Duodenal mucosa (tissue), 2 donors: ENCODE measurements around the gene ACVR1.
"Not testable (repeated sequence)": the region's sequence is repeated elsewhere in the genome, so short reads cannot be mapped to it uniquely, and the experiment has no call there.

Source experiments
- H3K27ac ChIP-seq: one replicate; pipeline ENCODE4 v1.7.0; 2013; ENCODE audit warnings: low read depth, low read length
- H3K27me3 ChIP-seq, 2 donors: one replicate each; pipeline ENCODE4 v1.7.0; 2013; ENCODE audit warnings: low read length in 2 of 2, control low read depth in 1 of 2; ENCODE audit not compliant: insufficient read depth in 2 of 2, control insufficient read depth in 1 of 2
- H3K36me3 ChIP-seq, 2 donors: one replicate each; pipeline ENCODE4 v1.7.0; 2013; ENCODE audit warnings: low read length in 2 of 2, control low read depth in 1 of 2; ENCODE audit not compliant: insufficient read depth in 2 of 2, control insufficient read depth in 1 of 2
- H3K4me1 ChIP-seq, 2 donors: one replicate each; pipeline ENCODE4 v1.7.0; 2013; ENCODE audit warnings: low read length in 2 of 2, control low read depth in 1 of 2; ENCODE audit not compliant: insufficient read depth in 2 of 2, control insufficient read depth in 1 of 2
- H3K4me3 ChIP-seq, 2 donors: one replicate each; pipeline ENCODE4 v1.7.0; 2013; ENCODE audit warnings: low read length in 2 of 2, low read depth in 1 of 2
- H3K9ac ChIP-seq, 2 donors: one replicate each; pipeline ENCODE4 v1.7.0; 2013; ENCODE audit warnings: low read length in 2 of 2, low read depth in 1 of 2
- H3K9me3 ChIP-seq, 2 donors: one replicate each; pipeline ENCODE4 v1.7.0; 2013; ENCODE audit warnings: low read length in 2 of 2, control low read depth in 1 of 2; ENCODE audit not compliant: control insufficient read depth in 1 of 2

Gene ACVR1

GRCh38 chr2:157835006-157835405 is 41.1 kb downstream of the ACVR1 start:
- no peak overlapping the region for H3K9ac ChIP-seq
- peaks cover 38 to 43% of the 10 kb centered on the region in 2 donors for H3K4me1 ChIP-seq
- H3K27ac ChIP-seq, result no peak overlapping the region
- H3K36me3 ChIP-seq, result no peaks in the 10 kb centered on the region
- H3K9me3 ChIP-seq, result no peaks in the 10 kb centered on the region
- no peaks in the 10 kb centered on the region for H3K27me3 ChIP-seq
- H3K4me3 ChIP-seq, result no peak overlapping the region

GRCh38 chr2:157833721-157834120 is 42.4 kb downstream of the ACVR1 start:
- Histone ChIP-seq H3K4me3 (no peak overlapping the region), H3K4me1 (peaks cover 27 to 33% of the 10 kb centered on the region in 2 donors), H3K27ac (no peak overlapping the region), H3K9ac (no peak overlapping the region), H3K27me3 (no peaks in the 10 kb centered on the region), H3K36me3 (no peaks in the 10 kb centered on the region), H3K9me3 (no peaks in the 10 kb centered on the region)

DNA sequence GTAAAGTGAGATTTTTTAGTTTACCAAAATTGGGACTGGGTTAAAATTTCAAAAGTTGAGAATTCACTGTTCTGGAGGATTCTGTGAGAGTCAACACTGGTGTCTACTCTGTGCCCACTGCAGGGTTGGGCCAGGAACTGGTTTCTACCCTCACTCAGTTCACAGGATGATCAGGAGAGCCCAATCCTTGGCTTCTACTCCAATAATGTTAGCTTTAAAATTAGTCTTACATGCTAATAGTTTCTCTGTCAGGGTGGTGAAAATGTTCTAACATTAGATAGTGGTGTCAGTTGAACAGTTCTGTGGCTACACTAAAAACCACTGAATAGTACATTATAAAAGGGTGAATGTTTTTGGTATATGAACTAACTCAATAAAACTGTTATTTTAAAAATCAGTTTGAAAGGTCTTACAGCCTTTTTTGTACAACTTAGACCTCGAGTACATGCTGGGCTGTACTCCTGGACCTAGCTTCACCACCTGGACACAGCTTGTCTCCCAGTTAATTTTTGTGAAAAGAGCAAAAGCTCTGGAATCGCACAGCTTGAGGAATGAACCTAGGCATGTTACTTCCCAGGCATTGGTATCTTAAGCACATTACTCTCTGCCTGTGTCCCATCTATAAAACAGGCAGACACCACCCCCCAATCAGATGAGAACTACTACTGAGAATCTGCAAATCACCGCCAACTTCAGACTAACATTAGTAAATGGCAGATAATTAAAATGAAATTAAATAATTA is 44.4 kb downstream of the ACVR1 start:
- Histone ChIP-seq H3K9ac (no peak overlapping the region), H3K4me3 (no peak overlapping the region), H3K4me1 (peaks cover 13 to 23% of the 10 kb centered on the region in 2 donors), H3K9me3 (no peaks in the 10 kb centered on the region), H3K36me3 (no peaks in the 10 kb centered on the region), H3K27me3 (no peaks in the 10 kb centered on the region), H3K27ac (peak overlapping the region; percentile 52)

DNA sequence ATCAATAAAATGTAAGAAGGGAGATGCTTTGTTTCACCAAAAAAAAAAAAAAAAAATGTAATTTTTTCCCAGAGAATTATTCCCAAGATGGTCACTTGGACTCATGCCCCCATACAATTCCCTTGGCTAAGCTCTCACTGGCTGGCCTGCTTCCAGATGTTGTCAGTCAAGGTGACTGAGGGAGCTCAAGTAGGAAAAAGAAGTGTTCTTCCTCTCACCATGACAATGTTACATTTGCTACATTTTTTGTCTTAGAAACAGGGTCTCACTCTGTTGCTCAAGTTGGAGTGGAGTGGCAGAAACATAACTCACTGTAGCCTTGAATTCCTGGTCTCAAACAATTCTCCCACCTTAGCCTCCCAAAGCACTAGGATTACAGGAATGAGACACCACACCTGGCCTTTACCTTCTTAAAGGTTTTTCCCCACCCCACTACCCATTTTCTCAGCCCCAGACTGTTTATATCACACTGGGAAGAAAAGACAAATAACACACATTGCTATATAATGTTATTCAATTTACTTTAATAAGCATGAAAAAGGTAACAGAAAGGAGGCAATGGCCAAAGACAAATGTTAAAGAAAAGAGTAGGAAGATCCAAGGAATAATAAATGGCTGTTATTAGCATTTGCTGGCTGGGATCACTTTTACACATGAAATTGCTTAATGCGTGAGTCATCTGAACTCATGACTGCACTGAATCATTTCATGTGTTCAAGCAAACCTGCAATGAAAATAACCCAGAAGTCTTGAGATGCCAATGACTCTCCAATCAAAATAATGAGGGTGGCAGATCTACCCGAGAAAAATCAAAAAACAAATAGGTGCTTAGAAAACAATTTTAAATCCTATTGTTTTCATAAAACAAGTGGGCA is 45.2 kb downstream of the ACVR1 start:
- Histone ChIP-seq H3K9ac (no peak overlapping the region), H3K4me3 (no peak overlapping the region), H3K27me3 (no peaks in the 10 kb centered on the region), H3K9me3 (no peaks in the 10 kb centered on the region), H3K36me3 (no peaks in the 10 kb centered on the region), H3K27ac (no peak overlapping the region), H3K4me1 (peaks cover 5 to 15% of the 10 kb centered on the region in 2 donors)

- Histone ChIP-seq H3K4me3 (no peak overlapping the region), H3K4me1 (peaks cover 5 to 15% of the 10 kb centered on the region in 2 donors), H3K27ac (no peak overlapping the region), H3K27me3 (no peaks in the 10 kb centered on the region), H3K9ac (no peak overlapping the region), H3K36me3 (no peaks in the 10 kb centered on the region), H3K9me3 (no peaks in the 10 kb centered on the region)
Measured at GRCh38 chr2:157830266-157830665, 45.9 kb downstream of the ACVR1 start.

- Histone ChIP-seq H3K36me3 (no peaks in the 10 kb centered on the region), H3K4me3 (no peak overlapping the region), H3K27me3 (no peaks in the 10 kb centered on the region), H3K9ac (no peak overlapping the region), H3K9me3 (no peaks in the 10 kb centered on the region), H3K4me1 (peaks cover 5 to 15% of the 10 kb centered on the region in 2 donors), H3K27ac (no peak overlapping the region)
Measured at GRCh38 chr2:157827377-157827776, 48.8 kb downstream of the ACVR1 start.

GRCh38 chr2:157826644-157827043 is 49.5 kb downstream of the ACVR1 start:
- peaks cover 5 to 11% of the 10 kb centered on the region in 2 donors for H3K4me1 ChIP-seq
- H3K27ac ChIP-seq, H3K36me3 ChIP-seq, H3K4me3 ChIP-seq, H3K27me3 ChIP-seq, H3K9ac ChIP-seq, H3K9me3 ChIP-seq: not testable (repeated sequence)

DNA sequence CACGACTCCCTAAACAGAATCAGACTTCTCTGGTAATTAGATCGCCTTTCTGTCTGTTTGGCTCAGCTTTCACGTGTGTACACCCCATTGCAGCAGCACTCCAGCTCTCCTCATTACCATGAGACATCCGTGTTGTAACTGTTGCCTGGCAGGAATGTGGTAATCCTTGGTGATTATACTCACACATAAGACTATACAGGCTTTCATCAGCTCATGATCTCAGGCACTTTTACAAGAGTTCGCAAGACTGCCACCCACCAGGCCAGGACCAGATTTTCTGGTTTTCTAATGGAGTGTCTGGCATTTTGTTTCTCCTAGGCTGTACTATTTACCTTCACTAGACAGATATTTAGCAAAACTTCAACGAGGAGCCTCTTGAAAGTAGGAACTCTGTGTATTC is 50.2 kb downstream of the ACVR1 start:
- Histone ChIP-seq H3K9ac (no peak overlapping the region), H3K4me1 (peaks cover 3 to 4% of the 10 kb centered on the region in 2 donors), H3K9me3 (no peaks in the 10 kb centered on the region), H3K27ac (no peak overlapping the region), H3K36me3 (no peaks in the 10 kb centered on the region), H3K4me3 (no peak overlapping the region), H3K27me3 (no peaks in the 10 kb centered on the region)

DNA sequence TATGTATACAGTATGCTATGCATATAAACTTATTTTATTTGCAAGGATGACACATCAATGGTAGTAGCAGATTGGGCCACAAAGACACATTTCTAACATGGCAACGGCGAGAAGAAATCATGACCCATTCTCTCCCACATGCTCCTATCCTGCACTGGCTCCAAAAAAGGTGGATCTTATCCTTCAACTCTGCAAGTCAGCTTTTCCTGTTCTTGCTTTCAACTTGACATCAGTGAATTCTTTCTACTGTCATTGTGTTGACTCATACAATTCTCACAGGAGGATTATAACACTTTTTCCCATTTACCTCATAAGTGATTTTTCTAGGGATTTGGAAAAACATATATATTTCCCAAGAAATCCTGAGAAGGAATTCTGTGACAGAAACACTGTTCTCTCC is 53.1 kb downstream of the ACVR1 start:
- Histone ChIP-seq H3K4me3 (no peak overlapping the region), H3K4me1 (no peaks in the 10 kb centered on the region), H3K36me3 (peaks cover 0 to 6% of the 10 kb centered on the region in 2 donors), H3K27ac (no peak overlapping the region), H3K27me3 (no peaks in the 10 kb centered on the region), H3K9ac (no peak overlapping the region), H3K9me3 (no peaks in the 10 kb centered on the region)

- H3K27ac ChIP-seq, result no peak overlapping the region
- H3K4me3 ChIP-seq, result no peak overlapping the region
- H3K36me3 ChIP-seq, result peaks cover 0 to 6% of the 10 kb centered on the region in 2 donors
- H3K9ac ChIP-seq, result no peak overlapping the region
- no peaks in the 10 kb centered on the region for H3K9me3 ChIP-seq
- H3K4me1 ChIP-seq, result no peaks in the 10 kb centered on the region
- no peaks in the 10 kb centered on the region for H3K27me3 ChIP-seq
Measured at GRCh38 chr2:157822533-157822932, 53.6 kb downstream of the ACVR1 start.
